Panc1 (cell line): ENCODE measurements around the gene PPP1CA. TPM values are rescaled to one million over a fixed set of nuclear protein-coding genes. Genes with fewer than 3 reads are reported as not detected.

Experiments
- ATAC-seq: fragments of 200-7000 bp; cut with Tn5 transposase; 2 replicates; pipeline ENCODE4 v1.9.1; 2020; ENCODE audit warnings: mild to moderate bottlenecking, moderate library complexity
- BruUV-seq: library from RNA; stranded (reverse); fragments of 400-500 nt; replicated peaks from 2 replicates; lab custom pipeline; 2021; lab: Mats Ljungman, UMichigan
- CTCF ChIA-PET: fragments of 300-600 bp; sonication (Branson Sonifier 250); formaldehyde crosslinking; loops from one replicate; lab custom pipeline; 2022; ENCODE audit warnings: antibody characterized with exemption; lab: Charles Lee
- POLR2A ChIA-PET: fragments of 300-600 bp; sonication (Branson Sonifier 250); formaldehyde crosslinking; loops from one replicate; lab custom pipeline; 2022; ENCODE audit warnings: antibody characterized with exemption; lab: Charles Lee
- DNase-seq: peaks from one replicate; pipeline ENCODE4 v3.0.0-alpha.2; 2010; ENCODE audit warnings: low read depth, low spot score
- H3K27ac ChIP-seq: 2 replicates; pipeline ENCODE4 v1.5.1; 2011; ENCODE audit warnings: mild to moderate bottlenecking, low read length, inconsistent platforms
- H3K27me3 ChIP-seq: fragments of 200-500 bp; sonication (Bioruptor generic); 2 replicates; pipeline ENCODE4 v1.6.0; 2014; ENCODE audit warnings: low read length, inconsistent platforms; ENCODE audit not compliant: control insufficient read depth, insufficient read depth
- H3K36me3 ChIP-seq: fragments of 200-500 bp; sonication (Bioruptor generic); 2 replicates; pipeline ENCODE4 v1.5.1; 2014; ENCODE audit warnings: inconsistent platforms, mild to moderate bottlenecking, low read length, moderate library complexity; ENCODE audit not compliant: control insufficient read depth, insufficient read depth
- H3K4me1 ChIP-seq: 2 replicates; pipeline ENCODE4 v1.5.1; 2011; ENCODE audit warnings: inconsistent platforms, mild to moderate bottlenecking, low read length, moderate library complexity; ENCODE audit not compliant: control insufficient read depth, insufficient read depth
- H3K4me3 ChIP-seq, 2 experiments: 2 replicates each; pipeline ENCODE4 v1.5.1; 2011 to 2012; ENCODE audit warnings: low read depth in 2 of 2, low read length in 2 of 2, mild to moderate bottlenecking in 2 of 2, inconsistent platforms in 1 of 2, moderate library complexity in 1 of 2
- H3K9me3 ChIP-seq: fragments of 200-500 bp; sonication (Bioruptor generic); 2 replicates; pipeline ENCODE4 v1.5.1; 2014; ENCODE audit warnings: low read depth, mild to moderate bottlenecking, inconsistent platforms, low read length, moderate library complexity; ENCODE audit not compliant: control insufficient read depth, insufficient read depth
- POLR2AphosphoS5 ChIP-seq: IDR thresholded peaks from 2 replicates; pipeline ENCODE4 v1.6.1; 2012; ENCODE audit warnings: mild to moderate bottlenecking, low read depth, low read length, moderate library complexity
- SIN3A ChIP-seq: IDR thresholded peaks from 2 replicates; pipeline ENCODE4 v1.6.1; 2012; ENCODE audit warnings: low read depth, mild to moderate bottlenecking, low read length, moderate library complexity, borderline replicate concordance; ENCODE audit not compliant: insufficient read depth
- TCF7L2 ChIP-seq: IDR thresholded peaks from 2 replicates; pipeline ENCODE4 v1.6.1; 2011; ENCODE audit warnings: mild to moderate bottlenecking, low read depth, low read length, inconsistent platforms
- in situ Hi-C: cut with HindIII; loops from 2 replicates; pipeline ENCODE4 v1.10.0; 2016; ENCODE audit warnings: low sequenced_read_pairs, low pct_unique_long_range_greater_than_20kb
- intact Hi-C: fragments of 100-400 bp; cut with micrococcal nuclease; formaldehyde crosslinking; loops from one replicate; pipeline ENCODE4 v1.10.0; 2022; ENCODE audit not compliant: unreplicated experiment
- total RNA-seq: library from RNA; stranded (reverse); gene quantifications from one replicate; pipeline ENCODE4 v1.2.1, GENCODE V29; 2021; ENCODE audit not compliant: unreplicated experiment
- TF ChIP-seq, protein P1 (sequence below), 2 experiments: IDR thresholded peaks; 2 replicates each; pipeline ENCODE4 v1.6.1; 2011 to 2012; ENCODE audit warnings: low read depth in 2 of 2, control low read depth in 1 of 2, low read length in 1 of 2, mild to moderate bottlenecking in 1 of 2, moderate library complexity in 1 of 2; ENCODE audit not compliant: insufficient read depth in 1 of 2
- TF ChIP-seq, protein P2 (sequence below): fragments of 450-650 bp; IDR thresholded peaks from 2 replicates; pipeline ENCODE4 v1.5.1; 2017; ENCODE audit warnings: mild to moderate bottlenecking

PPP1CA gene
- total RNA-seq, 1 experiment from 2014 or later, result 361 TPM

DNA sequence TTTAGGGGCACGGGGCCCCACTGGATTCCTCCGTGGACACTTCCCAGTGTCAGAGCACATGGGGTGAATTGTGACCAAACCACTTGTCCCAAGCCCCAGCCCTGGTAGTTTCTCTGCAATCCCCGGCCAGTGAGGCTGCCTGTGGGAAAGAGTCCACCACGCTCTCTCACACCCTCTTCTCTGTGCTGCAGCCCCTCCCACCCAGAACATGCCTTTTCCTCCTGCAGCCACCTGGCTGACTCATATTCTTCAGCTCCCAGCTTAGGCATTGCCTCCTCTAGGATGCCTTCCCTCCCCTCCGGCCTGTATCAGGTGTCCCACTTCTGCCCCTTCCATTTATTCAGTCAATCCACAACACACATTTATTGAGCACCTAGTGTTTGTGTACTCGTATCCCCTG, 21.2 kb upstream of the PPP1CA start:
- ChIA-PET CTCF (no interaction called here), POLR2A (no interaction called here)
- no peak for ATAC-seq
- H3K27ac ChIP-seq, result no peak overlapping the region
- TF ChIP-seq SIN3A (no peak), POLR2AphosphoS5 (no peak), TCF7L2 (no peak)
- TF ChIP-seq, protein P1, sequence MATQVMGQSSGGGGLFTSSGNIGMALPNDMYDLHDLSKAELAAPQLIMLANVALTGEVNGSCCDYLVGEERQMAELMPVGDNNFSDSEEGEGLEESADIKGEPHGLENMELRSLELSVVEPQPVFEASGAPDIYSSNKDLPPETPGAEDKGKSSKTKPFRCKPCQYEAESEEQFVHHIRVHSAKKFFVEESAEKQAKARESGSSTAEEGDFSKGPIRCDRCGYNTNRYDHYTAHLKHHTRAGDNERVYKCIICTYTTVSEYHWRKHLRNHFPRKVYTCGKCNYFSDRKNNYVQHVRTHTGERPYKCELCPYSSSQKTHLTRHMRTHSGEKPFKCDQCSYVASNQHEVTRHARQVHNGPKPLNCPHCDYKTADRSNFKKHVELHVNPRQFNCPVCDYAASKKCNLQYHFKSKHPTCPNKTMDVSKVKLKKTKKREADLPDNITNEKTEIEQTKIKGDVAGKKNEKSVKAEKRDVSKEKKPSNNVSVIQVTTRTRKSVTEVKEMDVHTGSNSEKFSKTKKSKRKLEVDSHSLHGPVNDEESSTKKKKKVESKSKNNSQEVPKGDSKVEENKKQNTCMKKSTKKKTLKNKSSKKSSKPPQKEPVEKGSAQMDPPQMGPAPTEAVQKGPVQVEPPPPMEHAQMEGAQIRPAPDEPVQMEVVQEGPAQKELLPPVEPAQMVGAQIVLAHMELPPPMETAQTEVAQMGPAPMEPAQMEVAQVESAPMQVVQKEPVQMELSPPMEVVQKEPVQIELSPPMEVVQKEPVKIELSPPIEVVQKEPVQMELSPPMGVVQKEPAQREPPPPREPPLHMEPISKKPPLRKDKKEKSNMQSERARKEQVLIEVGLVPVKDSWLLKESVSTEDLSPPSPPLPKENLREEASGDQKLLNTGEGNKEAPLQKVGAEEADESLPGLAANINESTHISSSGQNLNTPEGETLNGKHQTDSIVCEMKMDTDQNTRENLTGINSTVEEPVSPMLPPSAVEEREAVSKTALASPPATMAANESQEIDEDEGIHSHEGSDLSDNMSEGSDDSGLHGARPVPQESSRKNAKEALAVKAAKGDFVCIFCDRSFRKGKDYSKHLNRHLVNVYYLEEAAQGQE (IDR thresholded peaks at IDR 0.05; ENCODE audit: insufficient read depth in 1 of 2, low read depth in 2 of 2, low read length in 1 of 2), result no peak
- TF ChIP-seq, protein P2, sequence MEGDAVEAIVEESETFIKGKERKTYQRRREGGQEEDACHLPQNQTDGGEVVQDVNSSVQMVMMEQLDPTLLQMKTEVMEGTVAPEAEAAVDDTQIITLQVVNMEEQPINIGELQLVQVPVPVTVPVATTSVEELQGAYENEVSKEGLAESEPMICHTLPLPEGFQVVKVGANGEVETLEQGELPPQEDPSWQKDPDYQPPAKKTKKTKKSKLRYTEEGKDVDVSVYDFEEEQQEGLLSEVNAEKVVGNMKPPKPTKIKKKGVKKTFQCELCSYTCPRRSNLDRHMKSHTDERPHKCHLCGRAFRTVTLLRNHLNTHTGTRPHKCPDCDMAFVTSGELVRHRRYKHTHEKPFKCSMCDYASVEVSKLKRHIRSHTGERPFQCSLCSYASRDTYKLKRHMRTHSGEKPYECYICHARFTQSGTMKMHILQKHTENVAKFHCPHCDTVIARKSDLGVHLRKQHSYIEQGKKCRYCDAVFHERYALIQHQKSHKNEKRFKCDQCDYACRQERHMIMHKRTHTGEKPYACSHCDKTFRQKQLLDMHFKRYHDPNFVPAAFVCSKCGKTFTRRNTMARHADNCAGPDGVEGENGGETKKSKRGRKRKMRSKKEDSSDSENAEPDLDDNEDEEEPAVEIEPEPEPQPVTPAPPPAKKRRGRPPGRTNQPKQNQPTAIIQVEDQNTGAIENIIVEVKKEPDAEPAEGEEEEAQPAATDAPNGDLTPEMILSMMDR, result no peak
- in situ Hi-C loops (no loop called here), intact Hi-C loops (no loop called here)
- no TSS peak for BruUV-seq
- no peak overlapping the region for H3K4me3 ChIP-seq
- DNase-seq, result no peak
- no peaks in the 10 kb centered on the region for H3K36me3 ChIP-seq
- H3K9me3 ChIP-seq, result no peaks in the 10 kb centered on the region
- H3K4me1 ChIP-seq, result peaks cover 26% of the 10 kb centered on the region
- H3K27me3 ChIP-seq, result no peaks in the 10 kb centered on the region

DNA sequence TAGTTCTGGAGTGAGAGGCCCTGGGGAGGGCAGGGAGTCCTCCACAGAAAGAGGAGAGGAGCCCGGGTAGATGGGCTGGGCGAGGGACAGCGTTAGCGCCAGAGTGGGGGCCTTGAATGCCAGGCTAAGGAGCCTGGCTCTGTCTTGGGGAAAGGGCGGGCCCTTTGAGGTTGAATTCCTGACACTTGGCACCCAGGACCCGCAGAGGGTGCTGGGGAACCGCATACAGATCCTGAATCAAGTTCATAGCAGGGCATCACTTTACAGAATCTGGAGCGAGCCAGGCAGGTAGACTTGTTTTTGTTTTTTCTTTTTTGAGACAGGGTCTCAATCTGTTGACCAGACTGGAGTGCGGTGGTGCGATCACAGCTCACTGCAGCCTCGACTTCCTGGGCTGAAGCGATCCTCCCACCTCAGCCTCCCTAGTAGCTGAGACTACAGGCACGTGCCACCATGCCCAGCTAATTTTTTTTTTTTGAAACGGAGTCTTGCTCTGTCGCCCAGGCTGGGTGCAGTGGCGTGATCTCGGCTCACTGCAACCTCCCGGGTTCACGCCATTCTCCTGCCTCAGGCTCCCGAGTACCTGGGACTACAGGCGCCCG, 19.9 kb upstream of the PPP1CA start:
- Histone ChIP-seq H3K4me3 (peak overlapping the region; percentile 54 to 61), H3K9me3 (no peaks in the 10 kb centered on the region), H3K27me3 (no peaks in the 10 kb centered on the region), H3K27ac (peak overlapping the region; percentile 53; the same call in 1 of the 2 replicates), H3K4me1 (peaks cover 39% of the 10 kb centered on the region), H3K36me3 (no peaks in the 10 kb centered on the region)
- peak; percentile 26 for ATAC-seq
- DNase-seq, result no peak
- ChIA-PET CTCF (no interaction called here), POLR2A (interaction anchor here (0.6 kb wide), 1 partner anchor 24 kb away, joined by 3 read pairs; no protein-coding TSS in a partner anchor)
- no peak for TF ChIP-seq TCF7L2
- TF ChIP-seq, protein P2, result no peak
- TF ChIP-seq SIN3A, result no peak
- no peak; the same call in 1 of the 2 replicates for TF ChIP-seq POLR2AphosphoS5
- TF ChIP-seq, protein P1 (IDR thresholded peaks at IDR 0.05; ENCODE audit: insufficient read depth in 1 of 2, low read depth in 2 of 2, low read length in 1 of 2), result no peak
- intact Hi-C loops (no loop called here), in situ Hi-C loops (no loop called here)
- no TSS peak for BruUV-seq
